ENCODE results near the gene UBAP1L.

Gene UBAP1L

DNA sequence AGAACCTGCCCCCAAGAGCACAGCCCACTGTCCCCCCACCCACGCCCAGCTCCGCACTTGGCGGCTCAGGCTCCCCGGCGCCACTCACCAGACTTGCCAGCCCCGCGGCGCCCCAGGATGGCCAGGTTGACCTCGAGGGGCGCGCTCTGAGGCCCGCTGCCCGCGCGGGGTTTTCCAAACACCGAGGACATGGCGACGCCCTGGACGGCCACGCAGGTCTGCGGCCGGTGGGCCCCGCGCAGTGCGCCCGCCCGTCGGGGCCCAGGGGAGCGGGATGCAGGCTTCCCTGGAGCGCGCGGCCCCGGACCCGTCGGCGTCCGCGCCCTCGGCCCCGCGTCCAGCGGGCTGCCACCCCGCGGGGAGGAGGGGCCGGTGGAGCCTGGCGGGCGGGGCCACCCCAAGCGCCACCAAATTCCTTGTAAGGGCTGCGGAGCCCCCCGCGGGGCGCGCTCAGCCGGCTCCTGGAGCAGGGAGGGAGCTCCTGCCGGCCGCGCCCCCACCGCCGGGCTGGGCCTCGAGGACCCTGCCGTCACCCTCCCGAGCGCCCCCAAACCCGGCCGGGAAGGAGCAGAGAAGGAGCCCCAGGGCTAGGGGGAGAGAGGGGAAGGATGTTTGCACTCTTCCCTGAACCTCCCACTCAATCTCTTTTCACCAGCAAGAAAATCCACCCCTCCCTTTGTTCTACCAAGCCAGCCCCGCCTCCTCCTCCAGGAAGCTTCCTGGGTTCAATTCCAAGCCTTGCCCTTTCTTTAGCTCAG, 47.2 kb downstream of the UBAP1L start, which contains the start of gene RASL12:
Gene RASL12 (minus strand): TSS at position 347 of the 758 bp plus-strand sequence. CDS start 156 bp downstream, at position 191.
- TF ChIP-seq, protein P1, sequence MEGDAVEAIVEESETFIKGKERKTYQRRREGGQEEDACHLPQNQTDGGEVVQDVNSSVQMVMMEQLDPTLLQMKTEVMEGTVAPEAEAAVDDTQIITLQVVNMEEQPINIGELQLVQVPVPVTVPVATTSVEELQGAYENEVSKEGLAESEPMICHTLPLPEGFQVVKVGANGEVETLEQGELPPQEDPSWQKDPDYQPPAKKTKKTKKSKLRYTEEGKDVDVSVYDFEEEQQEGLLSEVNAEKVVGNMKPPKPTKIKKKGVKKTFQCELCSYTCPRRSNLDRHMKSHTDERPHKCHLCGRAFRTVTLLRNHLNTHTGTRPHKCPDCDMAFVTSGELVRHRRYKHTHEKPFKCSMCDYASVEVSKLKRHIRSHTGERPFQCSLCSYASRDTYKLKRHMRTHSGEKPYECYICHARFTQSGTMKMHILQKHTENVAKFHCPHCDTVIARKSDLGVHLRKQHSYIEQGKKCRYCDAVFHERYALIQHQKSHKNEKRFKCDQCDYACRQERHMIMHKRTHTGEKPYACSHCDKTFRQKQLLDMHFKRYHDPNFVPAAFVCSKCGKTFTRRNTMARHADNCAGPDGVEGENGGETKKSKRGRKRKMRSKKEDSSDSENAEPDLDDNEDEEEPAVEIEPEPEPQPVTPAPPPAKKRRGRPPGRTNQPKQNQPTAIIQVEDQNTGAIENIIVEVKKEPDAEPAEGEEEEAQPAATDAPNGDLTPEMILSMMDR (IDR thresholded peaks at IDR 0.05; ENCODE audit: insufficient read depth, low read depth, low read length, missing control alignments): no peak
- H3K4me3 ChIP-seq (ENCODE audit: low read length): no peak within 1 kb of the TSS
- no peak for DNase-seq (ENCODE audit: low read depth)

DNA sequence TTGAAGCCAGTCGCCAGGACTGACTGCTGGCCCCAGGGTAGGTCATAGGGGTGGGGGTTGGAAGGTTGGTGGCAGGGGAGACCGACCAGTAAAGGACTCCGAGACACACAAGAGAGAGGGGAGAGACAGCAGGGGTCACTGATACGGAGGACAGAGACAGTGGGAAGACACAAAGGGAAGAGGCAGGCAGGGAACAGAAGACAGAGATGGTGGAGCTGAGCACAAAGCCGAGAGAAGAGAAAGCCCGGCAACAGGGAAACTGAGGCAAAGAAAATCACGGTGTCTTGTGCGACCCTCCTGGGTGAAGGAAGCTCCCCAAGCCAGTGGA, 47.7 kb downstream of the UBAP1L start:
- no peak for DNase-seq (ENCODE audit: low read depth)
- TF ChIP-seq, protein P1 (IDR thresholded peaks at IDR 0.05; ENCODE audit: insufficient read depth, low read depth, low read length, missing control alignments): no peak
- no peak overlapping the region for H3K4me3 ChIP-seq (ENCODE audit: low read length)

GRCh38 chr15:65066635-65067316, 48.2 kb downstream of the UBAP1L start:
- H3K4me3 ChIP-seq (ENCODE audit: low read length): no peak overlapping the region
- TF ChIP-seq, protein P1 (IDR thresholded peaks at IDR 0.05; ENCODE audit: insufficient read depth, low read depth, low read length, missing control alignments): no peak
- no peak for DNase-seq (ENCODE audit: low read depth)

GRCh38 chr15:65066001-65066634, 48.9 kb downstream of the UBAP1L start:
- H3K4me3 ChIP-seq (ENCODE audit: low read length): no peak overlapping the region
- TF ChIP-seq, protein P1 (IDR thresholded peaks at IDR 0.05; ENCODE audit: insufficient read depth, low read depth, low read length, missing control alignments): no peak

GRCh38 chr15:65062726-65063125, 52.3 kb downstream of the UBAP1L start:
- no peak overlapping the region for H3K4me3 ChIP-seq (ENCODE audit: low read length)
- DNase-seq (ENCODE audit: low read depth): no peak
- TF ChIP-seq, protein P1 (IDR thresholded peaks at IDR 0.05; ENCODE audit: insufficient read depth, low read depth, low read length, missing control alignments): no peak

More at GRCh38 chr15:65066001-65066634, 48.9 kb downstream of the UBAP1L start:
- peak; percentile 40 for DNase-seq (ENCODE audit: low read depth)

DNA sequence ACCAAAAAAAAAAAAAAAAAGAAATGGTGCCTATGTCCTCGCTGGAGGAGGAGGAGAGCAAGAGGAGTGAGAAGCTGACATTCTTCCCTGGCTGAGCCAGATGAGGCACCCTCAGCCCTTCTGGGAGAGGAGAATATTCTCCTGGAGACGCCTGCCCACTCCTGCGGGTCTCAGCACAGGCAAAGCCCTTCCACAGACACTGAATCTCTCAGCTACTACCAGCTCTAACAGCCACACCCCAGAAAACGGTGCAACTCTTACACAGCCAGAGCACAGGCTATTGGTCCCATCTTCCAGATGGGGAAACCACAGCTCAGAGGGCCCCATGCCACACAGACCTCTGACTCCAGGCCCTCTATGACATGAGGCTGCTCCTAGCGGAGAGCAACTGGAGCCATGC, 52.9 kb downstream of the UBAP1L start:
- no peak for DNase-seq (ENCODE audit: low read depth)
- TF ChIP-seq, protein P1 (IDR thresholded peaks at IDR 0.05; ENCODE audit: insufficient read depth, low read depth, low read length, missing control alignments): no peak
- no peak overlapping the region for H3K4me3 ChIP-seq (ENCODE audit: low read length)
